Vagina (tissue), 2 donors: Measurements from ENCODE around the gene TSEN54. TPM values are rescaled to one million over a fixed set of nuclear protein-coding genes. Genes with fewer than 3 reads are reported as not detected.

Experiments used
- DNase-seq, 2 donors: peaks; one replicate each; pipeline ENCODE4 v3.0.0-alpha.2; 2017; ENCODE audit errors: extremely low spot score in 2 of 2
- H3K27ac ChIP-seq: fragments of 200-600 bp; sonication (generic); one replicate; pipeline ENCODE4 v1.5.1; 2019
- H3K27me3 ChIP-seq: fragments of 200-600 bp; sonication (generic); one replicate; pipeline ENCODE4 v1.5.1; 2019
- H3K36me3 ChIP-seq, 2 donors: fragments of 200-600 bp; sonication (generic); one replicate each; pipeline ENCODE4 v1.5.1; 2017 to 2019
- H3K4me1 ChIP-seq: fragments of 200-600 bp; sonication (generic); one replicate; pipeline ENCODE4 v1.5.1; 2019
- H3K4me3 ChIP-seq, 2 donors: fragments of 200-600 bp; sonication (generic); 1 replicate in 1 of 2; 2 replicates in 1 of 2; pipeline ENCODE4 v1.5.1; 2016 to 2019
- H3K9me3 ChIP-seq: fragments of 200-600 bp; sonication (generic); one replicate; pipeline ENCODE4 v1.5.1; 2019
- CTCF ChIP-seq, 3 experiments: fragments of 450-650 bp in 2 of 3; fragments of 200-600 bp in 1 of 3; sonication (generic) in 1 of 3; IDR thresholded peaks; one replicate each; pipeline ENCODE4 v1.5.1; 2017 to 2019; ENCODE audit warnings: antibody characterized with exemption in 3 of 3, mild to moderate bottlenecking in 2 of 3, moderate library complexity in 2 of 3
- POLR2A ChIP-seq, 2 donors: fragments of 450-650 bp; IDR thresholded peaks; one replicate each; pipeline ENCODE4 v1.6.1; 2017; ENCODE audit warnings: antibody characterized with exemption in 2 of 2, mild to moderate bottlenecking in 2 of 2, moderate library complexity in 2 of 2
- POLR2AphosphoS5 ChIP-seq, 2 donors: sonication (generic); formaldehyde crosslinking; IDR thresholded peaks; one replicate each; pipeline ENCODE4 v1.9.0; 2017; ENCODE audit warnings: antibody characterized with exemption in 2 of 2, mild to moderate bottlenecking in 2 of 2, low read depth in 1 of 2; ENCODE audit not compliant: insufficient read depth in 1 of 2
- intact Hi-C: fragments of 100-400 bp; cut with DNase I; formaldehyde crosslinking; loops from one replicate; pipeline ENCODE4 v1.15.1; 2023
- total RNA-seq: library from RNA; depleted of rRNA; stranded (reverse); fragments of >200 nt; gene quantifications from one replicate; pipeline ENCODE4 v1.2.3, GENCODE V29; 2016

The TSEN54 gene
- total RNA-seq, 1 donor from 2014 or later, result 30.9 TPM

- no peaks in the 10 kb centered on the region for H3K27me3 ChIP-seq
- H3K36me3 ChIP-seq, result peaks cover 0 to 8% of the 10 kb centered on the region in 2 donors
- H3K4me1 ChIP-seq, result peaks cover 62% of the 10 kb centered on the region
- intact Hi-C loops, result no loop called here
- peak overlapping the region; percentile 92 for H3K27ac ChIP-seq
- peak overlapping the region; percentile 82 to 97 for H3K4me3 ChIP-seq
- H3K9me3 ChIP-seq, result no peaks in the 10 kb centered on the region
- TF ChIP-seq POLR2AphosphoS5 (IDR thresholded peaks at IDR 0.05; ENCODE audit: insufficient read depth in 1 of 2, low read depth in 1 of 2) (no peak), POLR2A (IDR thresholded peaks at IDR 0.05) (no peak), CTCF (IDR thresholded peaks at IDR 0.05) (no peak)
- DNase-seq, result no peak
Measured at GRCh38 chr17:75511610-75512575, 4.4 kb upstream of the TSEN54 start.

GRCh38 chr17:75512926-75513640 lies 3.2 kb upstream of the TSEN54 start:
- no peaks in the 10 kb centered on the region for H3K9me3 ChIP-seq
- intact Hi-C loops, result no loop called here

GRCh38 chr17:75513641-75514000 lies 2.7 kb upstream of the TSEN54 start:
- peak overlapping the region; percentile 82 to 97 for H3K4me3 ChIP-seq
- peak overlapping the region; percentile 92 for H3K27ac ChIP-seq
- no peak for DNase-seq
- intact Hi-C loops, result no loop called here
- no peaks in the 10 kb centered on the region for H3K27me3 ChIP-seq
- TF ChIP-seq POLR2A (IDR thresholded peaks at IDR 0.05) (no peak), POLR2AphosphoS5 (IDR thresholded peaks at IDR 0.05; ENCODE audit: insufficient read depth in 1 of 2, low read depth in 1 of 2) (no peak), CTCF (IDR thresholded peaks at IDR 0.05) (no peak)
- H3K9me3 ChIP-seq, result no peaks in the 10 kb centered on the region
- H3K4me1 ChIP-seq, result peaks cover 76% of the 10 kb centered on the region
- H3K36me3 ChIP-seq, result peaks cover 0 to 6% of the 10 kb centered on the region in 2 donors

More at GRCh38 chr17:75512926-75513640, 3.2 kb upstream of the TSEN54 start:
- TF ChIP-seq POLR2A (IDR thresholded peaks at IDR 0.05) (no peak), POLR2AphosphoS5 (IDR thresholded peaks at IDR 0.05; ENCODE audit: insufficient read depth in 1 of 2, low read depth in 1 of 2) (no peak), CTCF (IDR thresholded peaks at IDR 0.05) (no peak)
- H3K27ac ChIP-seq, result peak overlapping the region; percentile 92
- DNase-seq, result no peak
- H3K36me3 ChIP-seq, result peaks cover 0 to 6% of the 10 kb centered on the region in 2 donors
- H3K4me1 ChIP-seq, result peaks cover 74% of the 10 kb centered on the region
- H3K27me3 ChIP-seq, result no peaks in the 10 kb centered on the region
- H3K4me3 ChIP-seq, result peak overlapping the region; percentile 82 to 97

- DNase-seq, result no peak
- TF ChIP-seq POLR2AphosphoS5 (IDR thresholded peaks at IDR 0.05; ENCODE audit: insufficient read depth in 1 of 2, low read depth in 1 of 2) (no peak), CTCF (IDR thresholded peaks at IDR 0.05) (no peak), POLR2A (IDR thresholded peaks at IDR 0.05) (no peak)
- no peaks in the 10 kb centered on the region for H3K9me3 ChIP-seq
- peak overlapping the region; percentile 82 to 97 for H3K4me3 ChIP-seq
- peaks cover 70% of the 10 kb centered on the region for H3K4me1 ChIP-seq
- no peaks in the 10 kb centered on the region for H3K27me3 ChIP-seq
- peak overlapping the region; percentile 92 for H3K27ac ChIP-seq
- intact Hi-C loops, result loop anchor here (2.0 kb wide), 1 partner anchor 32 kb away; no protein-coding TSS in a partner anchor
- H3K36me3 ChIP-seq, result peaks cover 0 to 4% of the 10 kb centered on the region in 2 donors
Measured at GRCh38 chr17:75514299-75514918, 1.9 kb upstream of the TSEN54 start.
